Measurements from ENCODE around the gene KIAA0319L.

Gene KIAA0319L

GRCh38 chr1:35448344-35448801 lies 108.8 kb downstream of the KIAA0319L start:
- Histone ChIP-seq H3K4me2 (ENCODE audit: low read length) (no peak overlapping the region), H3K27me3 (ENCODE audit: control insufficient read depth, low read length) (no peaks in the 10 kb centered on the region), H4K20me1 (ENCODE audit: control insufficient read depth, insufficient read depth, low read depth, low read length) (no peaks in the 10 kb centered on the region), H3K9me3 (ENCODE audit: control insufficient read depth, insufficient read depth, low read length) (no peaks in the 10 kb centered on the region), H3K79me2 (ENCODE audit: control insufficient read depth, low read length) (no peaks in the 10 kb centered on the region), H3K4me1 (ENCODE audit: control insufficient read depth, low read length) (no peaks in the 10 kb centered on the region), H3K4me3 (ENCODE audit: low read length) (no peak overlapping the region), H3F3A (ENCODE audit: control insufficient read depth, insufficient read depth) (no peaks in the 10 kb centered on the region), H3K9me2 (replicated peaks; ENCODE audit: control insufficient read depth, low read length) (no peaks in the 10 kb centered on the region), H3K27ac (ENCODE audit: low read depth, low read length) (no peak overlapping the region), H3K36me3 (ENCODE audit: control insufficient read depth, low read length) (peaks cover 42% of the 10 kb centered on the region)
- no peak for TF ChIP-seq EZH2phosphoT487 (IDR thresholded peaks at IDR 0.05; ENCODE audit: borderline replicate concordance, low read length)

- no peaks in the 10 kb centered on the region for H4K20me1 ChIP-seq (ENCODE audit: control insufficient read depth, insufficient read depth, low read depth, low read length)
- no peaks in the 10 kb centered on the region for H3K27me3 ChIP-seq (ENCODE audit: control insufficient read depth, low read length)
- H3K27ac ChIP-seq (ENCODE audit: low read depth, low read length), result no peak overlapping the region
- no peaks in the 10 kb centered on the region for H3F3A ChIP-seq (ENCODE audit: control insufficient read depth, insufficient read depth)
- no peak for TF ChIP-seq EZH2phosphoT487 (IDR thresholded peaks at IDR 0.05; ENCODE audit: borderline replicate concordance, low read length)
- no peak for TF ChIP-seq CTCF (IDR thresholded peaks at IDR 0.05; ENCODE audit: low read depth, low read length, poor library complexity, severe bottlenecking)
- no peaks in the 10 kb centered on the region for H3K79me2 ChIP-seq (ENCODE audit: control insufficient read depth, low read length)
- H3K9me3 ChIP-seq (ENCODE audit: control insufficient read depth, insufficient read depth, low read length), result no peaks in the 10 kb centered on the region
- H3K9me2 ChIP-seq (replicated peaks; ENCODE audit: control insufficient read depth, low read length), result no peaks in the 10 kb centered on the region
- no peak overlapping the region for H3K4me2 ChIP-seq (ENCODE audit: low read length)
- no peaks in the 10 kb centered on the region for H3K4me1 ChIP-seq (ENCODE audit: control insufficient read depth, low read length)
- H3K36me3 ChIP-seq (ENCODE audit: control insufficient read depth, low read length), result peaks cover 48% of the 10 kb centered on the region
- no peak overlapping the region for H3K4me3 ChIP-seq (ENCODE audit: low read length)
Observed at GRCh38 chr1:35447278-35447677, 109.9 kb downstream of the KIAA0319L start.

- no peaks in the 10 kb centered on the region for H3K9me2 ChIP-seq (replicated peaks; ENCODE audit: control insufficient read depth, low read length)
- H3K36me3 ChIP-seq (ENCODE audit: control insufficient read depth, low read length), result peaks cover 36% of the 10 kb centered on the region
- H4K20me1 ChIP-seq (ENCODE audit: control insufficient read depth, insufficient read depth, low read depth, low read length), result no peaks in the 10 kb centered on the region
- H3K27ac ChIP-seq (ENCODE audit: low read depth, low read length), result no peak overlapping the region
- no peaks in the 10 kb centered on the region for H3K27me3 ChIP-seq (ENCODE audit: control insufficient read depth, low read length)
- H3K9me3 ChIP-seq (ENCODE audit: control insufficient read depth, insufficient read depth, low read length), result no peaks in the 10 kb centered on the region
- TF ChIP-seq CTCF (IDR thresholded peaks at IDR 0.05; ENCODE audit: low read depth, low read length, poor library complexity, severe bottlenecking) (no peak), EZH2phosphoT487 (IDR thresholded peaks at IDR 0.05; ENCODE audit: borderline replicate concordance, low read length) (no peak)
- no peaks in the 10 kb centered on the region for H3K79me2 ChIP-seq (ENCODE audit: control insufficient read depth, low read length)
- no peak overlapping the region for H3K4me2 ChIP-seq (ENCODE audit: low read length)
- no peak overlapping the region for H3K4me3 ChIP-seq (ENCODE audit: low read length)
- H3F3A ChIP-seq (ENCODE audit: control insufficient read depth, insufficient read depth), result no peaks in the 10 kb centered on the region
- no peaks in the 10 kb centered on the region for H3K4me1 ChIP-seq (ENCODE audit: control insufficient read depth, low read length)
Observed at GRCh38 chr1:35444519-35444774, 112.8 kb downstream of the KIAA0319L start.

DNA sequence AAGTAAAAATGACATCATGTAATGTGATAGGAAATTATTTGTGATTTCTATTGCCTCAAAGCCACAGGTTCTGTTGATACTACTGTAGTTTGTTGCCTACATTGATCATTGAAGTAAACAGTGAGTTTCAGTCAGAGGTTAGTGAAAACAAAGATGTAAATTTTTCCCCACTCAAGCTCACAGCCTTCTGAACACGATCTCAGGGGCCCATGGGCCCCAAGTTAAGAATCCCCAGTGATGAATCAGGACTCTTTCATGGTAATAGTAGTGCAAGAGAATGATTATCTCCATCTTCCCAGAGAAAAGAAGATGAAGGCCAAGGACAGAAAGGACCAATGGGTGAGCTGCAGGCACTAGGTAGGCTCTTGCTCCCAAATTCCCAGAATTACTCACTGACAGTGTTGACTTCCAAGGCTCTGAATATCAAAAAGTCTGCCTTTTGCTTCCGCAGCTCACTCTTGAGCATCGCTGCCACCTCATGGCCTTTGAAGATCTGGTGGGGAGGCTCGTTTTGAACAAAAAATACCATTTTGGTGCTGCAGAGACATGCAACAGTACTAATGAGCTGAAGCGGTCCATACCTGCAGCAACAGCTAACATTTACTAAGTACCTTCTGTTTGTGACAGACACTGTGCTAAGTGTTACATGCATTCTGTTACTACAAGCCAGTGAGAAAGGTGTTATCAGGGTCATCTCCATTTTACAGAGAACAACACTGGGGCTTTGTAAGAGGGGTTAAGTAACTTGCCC lies 113.3 kb downstream of the KIAA0319L start:
- Histone ChIP-seq H3K9me3 (ENCODE audit: control insufficient read depth, insufficient read depth, low read length) (no peaks in the 10 kb centered on the region), H3K27me3 (ENCODE audit: control insufficient read depth, low read length) (no peaks in the 10 kb centered on the region), H3K4me2 (ENCODE audit: low read length) (no peak overlapping the region), H3K36me3 (ENCODE audit: control insufficient read depth, low read length) (peaks cover 40% of the 10 kb centered on the region), H4K20me1 (ENCODE audit: control insufficient read depth, insufficient read depth, low read depth, low read length) (no peaks in the 10 kb centered on the region), H3K4me1 (ENCODE audit: control insufficient read depth, low read length) (no peaks in the 10 kb centered on the region), H3K79me2 (ENCODE audit: control insufficient read depth, low read length) (no peaks in the 10 kb centered on the region), H3K9me2 (replicated peaks; ENCODE audit: control insufficient read depth, low read length) (no peaks in the 10 kb centered on the region), H3K27ac (ENCODE audit: low read depth, low read length) (no peak overlapping the region), H3K4me3 (ENCODE audit: low read length) (no peak overlapping the region), H3F3A (ENCODE audit: control insufficient read depth, insufficient read depth) (no peaks in the 10 kb centered on the region)
- no peak for TF ChIP-seq EZH2phosphoT487 (IDR thresholded peaks at IDR 0.05; ENCODE audit: borderline replicate concordance, low read length)
- TF ChIP-seq CTCF (IDR thresholded peaks at IDR 0.05; ENCODE audit: low read depth, low read length, poor library complexity, severe bottlenecking), result peak; percentile 38

Measured in DOHH2 (cell line).